ENCODE results near the gene DMD.

Gene DMD

GRCh38 chrX:31459361-31459760, 1752.0 kb downstream of the DMD start:
- TF ChIP-seq ZFX (IDR thresholded peaks at IDR 0.05), result no peak
- no peak for TF ChIP-seq CTCF (conservative IDR thresholded peaks at IDR 0.05)
- no peak overlapping the region for H3K27ac ChIP-seq

- no peak overlapping the region for H3K27ac ChIP-seq
- TF ChIP-seq ZFX (IDR thresholded peaks at IDR 0.05), result no peak
- no peak for TF ChIP-seq CTCF (conservative IDR thresholded peaks at IDR 0.05)
Measured at GRCh38 chrX:31449965-31450364, 1761.4 kb downstream of the DMD start.

- H3K27ac ChIP-seq, result no peak overlapping the region
- TF ChIP-seq CTCF (conservative IDR thresholded peaks at IDR 0.05), result no peak
- TF ChIP-seq ZFX (IDR thresholded peaks at IDR 0.05), result no peak
Measured at GRCh38 chrX:31449081-31449480, 1762.3 kb downstream of the DMD start.

- no peak for TF ChIP-seq CTCF (conservative IDR thresholded peaks at IDR 0.05)
- no peak for TF ChIP-seq ZFX (IDR thresholded peaks at IDR 0.05)
Measured at GRCh38 chrX:31445542-31445941, 1765.8 kb downstream of the DMD start.

GRCh38 chrX:31443654-31444053, 1767.7 kb downstream of the DMD start:
- H3K27ac ChIP-seq, result no peak overlapping the region
- TF ChIP-seq ZFX (IDR thresholded peaks at IDR 0.05) (no peak), CTCF (conservative IDR thresholded peaks at IDR 0.05) (no peak)

More at GRCh38 chrX:31445542-31445941, 1765.8 kb downstream of the DMD start:
- no peak overlapping the region for H3K27ac ChIP-seq

GRCh38 chrX:31440546-31440945, 1770.8 kb downstream of the DMD start:
- no peak overlapping the region for H3K27ac ChIP-seq
- TF ChIP-seq CTCF (conservative IDR thresholded peaks at IDR 0.05), result no peak
- no peak for TF ChIP-seq ZFX (IDR thresholded peaks at IDR 0.05)

- no peak overlapping the region for H3K27ac ChIP-seq
- no peak for TF ChIP-seq ZFX (IDR thresholded peaks at IDR 0.05)
- TF ChIP-seq CTCF (conservative IDR thresholded peaks at IDR 0.05), result no peak
Measured at GRCh38 chrX:31436424-31436823, 1774.9 kb downstream of the DMD start.

Measured in C4-2B (cell line).